ENCODE data around the gene F2RL3. TPM values are rescaled to one million over a fixed set of nuclear protein-coding genes. Genes with fewer than 3 reads are reported as not detected.

Gene F2RL3
- 33.9 TPM for total RNA-seq
- long read RNA-seq, transcript F2RL3-202 (2 exons, 613 nt), result minor isoform, 20 of 404 reads
- long read RNA-seq, transcript F2RL3-201 (2 exons, 3,473 nt), result major isoform, 245 of 404 reads
- long read RNA-seq, partial matches to known transcripts, result 0 of 404 reads
- long read RNA-seq, other reads (novel, unspliced or antisense), result 139 of 404 reads

- no peak for DNase-seq (ENCODE audit: low spot score)
Observed at GRCh38 chr19:16888629-16889365, at the start of gene F2RL3. Gene F2RL3 (plus strand): TSS chr19:16888999. CDS start chr19:16889190, 191 bp downstream.

GRCh38 chr19:16841391-16841926 is 47.3 kb upstream of the F2RL3 start:
- no peak for DNase-seq (ENCODE audit: low spot score)

DNA sequence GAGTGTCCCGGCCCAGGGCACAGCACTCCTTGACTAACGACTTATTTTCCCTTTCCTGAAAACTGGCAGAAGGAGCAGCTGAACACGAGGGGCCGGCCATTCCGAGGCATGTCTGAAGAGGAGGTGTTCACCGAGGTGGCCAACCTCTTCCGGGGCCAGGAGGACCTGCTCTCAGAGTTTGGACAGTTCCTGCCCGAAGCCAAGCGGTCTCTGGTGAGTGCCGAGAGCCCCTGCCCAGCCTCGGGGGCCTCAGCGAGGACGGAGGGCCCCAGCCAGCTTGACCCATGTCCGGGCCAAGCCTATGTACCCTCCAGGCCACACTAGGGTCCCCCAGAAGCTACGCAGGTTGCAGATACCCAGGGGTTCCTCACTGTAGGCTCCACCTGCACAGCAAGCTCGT is 41.9 kb upstream of the F2RL3 start:
- DNase-seq (ENCODE audit: low spot score), result no peak

- DNase-seq (ENCODE audit: low spot score), result no peak
Observed at GRCh38 chr19:16847430-16847829, 41.4 kb upstream of the F2RL3 start.

- no peak for DNase-seq (ENCODE audit: low spot score)
Observed at GRCh38 chr19:16849168-16849567, 39.6 kb upstream of the F2RL3 start.

GRCh38 chr19:16850133-16850532 is 38.7 kb upstream of the F2RL3 start:
- no peak for DNase-seq (ENCODE audit: low spot score)

DNA sequence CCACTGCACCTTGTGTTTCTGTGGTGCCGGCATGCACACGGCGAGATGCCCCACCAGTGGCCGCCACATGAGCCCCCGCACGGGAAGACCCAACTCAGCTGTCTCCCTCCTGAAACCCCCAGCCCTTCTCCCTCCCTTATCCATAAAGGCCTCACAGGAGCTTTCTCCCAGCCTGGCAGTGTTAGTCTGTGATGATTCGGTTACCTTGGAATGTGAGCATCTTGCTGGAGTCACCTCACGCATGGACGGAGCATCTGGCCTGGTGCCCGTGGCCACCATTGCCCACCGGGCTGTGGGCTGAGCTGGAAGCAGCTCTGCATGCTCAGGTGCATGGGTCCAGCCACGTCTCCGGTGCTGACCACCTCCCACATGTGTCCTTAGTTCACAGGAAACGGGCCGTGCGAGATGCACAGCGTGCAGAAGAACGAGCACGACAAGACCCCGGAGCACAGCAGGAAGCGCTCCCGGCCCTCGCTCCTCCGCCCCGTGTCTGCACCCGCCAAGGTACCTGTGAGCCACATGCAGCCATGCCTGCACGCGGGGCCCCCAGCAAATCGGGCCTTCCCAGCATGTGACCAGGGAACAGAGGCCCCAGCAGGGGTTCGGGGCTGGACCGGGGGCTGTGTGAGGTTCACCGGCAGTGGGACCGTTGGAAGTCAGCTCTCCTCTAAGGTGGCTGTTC is 37.6 kb upstream of the F2RL3 start:
- no peak for DNase-seq (ENCODE audit: low spot score)

DNA sequence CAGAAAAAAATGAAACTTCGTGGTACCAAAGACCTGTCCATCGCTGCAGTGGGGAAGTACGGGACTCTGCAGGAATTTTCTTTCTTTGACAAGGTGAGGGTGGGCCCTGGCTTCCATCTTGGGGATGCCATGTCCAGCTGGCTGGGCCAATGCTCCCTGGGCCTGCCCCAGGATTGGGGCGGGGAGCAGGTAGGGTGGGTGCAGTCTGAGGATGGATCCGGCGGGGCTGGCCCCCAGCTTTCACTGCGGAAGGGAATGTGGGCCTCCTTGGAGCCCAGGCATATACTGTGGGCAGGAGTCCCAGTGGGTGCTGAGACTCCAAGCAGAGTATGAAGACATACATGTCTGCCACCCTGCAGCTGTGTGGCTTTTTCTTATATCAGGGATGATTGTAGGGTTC is 35.7 kb upstream of the F2RL3 start:
- no peak for DNase-seq (ENCODE audit: low spot score)

GRCh38 chr19:16856091-16856490 is 32.7 kb upstream of the F2RL3 start:
- no peak for DNase-seq (ENCODE audit: low spot score)

DNA sequence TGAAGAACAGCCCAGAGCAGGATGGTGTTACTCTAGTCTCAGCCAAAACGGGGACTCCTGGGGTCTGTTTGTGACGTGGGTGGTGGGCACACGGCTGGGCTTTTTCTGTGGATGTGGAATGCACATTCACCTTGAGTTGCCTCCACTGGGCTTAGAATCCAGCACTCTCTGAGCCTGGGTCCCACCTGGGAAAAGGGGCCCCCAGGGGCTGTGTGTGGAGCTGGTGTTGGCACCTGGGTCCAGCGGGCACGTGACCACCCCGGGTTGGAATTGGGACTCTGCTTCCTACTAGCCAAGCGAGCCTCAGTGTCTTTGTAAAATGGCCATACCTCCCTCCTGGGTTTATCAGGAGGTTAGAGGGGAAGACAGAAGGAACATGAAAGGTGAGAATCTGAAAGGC is 29.2 kb upstream of the F2RL3 start:
- no peak for DNase-seq (ENCODE audit: low spot score)

DNA sequence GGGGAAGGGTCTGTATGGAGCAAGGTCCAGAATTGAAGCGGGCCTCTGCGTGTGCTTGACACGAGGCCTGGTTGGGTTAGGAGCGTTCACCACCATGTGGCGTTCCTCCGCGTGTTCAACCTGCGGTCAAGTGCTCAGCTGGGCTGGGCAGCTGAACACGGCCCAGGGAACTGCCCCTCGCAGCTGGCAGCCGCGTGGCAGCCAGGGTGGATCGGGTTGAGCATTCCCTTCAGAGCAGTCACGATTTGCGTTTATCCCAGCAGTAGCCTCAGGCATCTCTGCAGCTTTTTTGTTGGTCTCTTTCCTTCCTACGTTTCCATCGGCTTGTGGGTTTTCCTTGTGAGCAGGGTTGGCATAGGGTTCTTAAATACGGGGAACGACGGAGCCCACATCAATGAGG is 28.7 kb upstream of the F2RL3 start:
- DNase-seq (ENCODE audit: low spot score), result no peak

GRCh38 chr19:16861011-16861410 is 27.8 kb upstream of the F2RL3 start:
- no peak for DNase-seq (ENCODE audit: low spot score)

DNA sequence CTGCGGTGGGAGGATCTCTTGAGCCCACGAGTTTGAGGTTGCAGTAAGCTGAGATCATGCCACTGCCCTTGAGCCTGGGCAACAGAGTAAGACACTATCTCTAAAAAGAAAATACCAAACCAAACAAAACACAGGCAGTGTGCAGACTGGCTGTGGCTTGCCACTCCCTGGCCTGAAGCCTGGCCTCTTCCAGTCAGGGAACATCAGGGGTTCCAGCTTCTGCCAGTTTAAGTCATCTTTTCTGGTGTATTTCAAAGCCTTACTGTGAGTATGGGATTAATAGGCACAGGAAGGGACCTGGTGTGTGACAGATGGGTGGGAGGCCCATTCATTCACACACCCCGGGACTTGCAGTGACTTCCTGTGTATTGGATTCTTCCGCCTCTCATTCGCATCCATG is 27.0 kb upstream of the F2RL3 start:
- no peak for DNase-seq (ENCODE audit: low spot score)

DNA sequence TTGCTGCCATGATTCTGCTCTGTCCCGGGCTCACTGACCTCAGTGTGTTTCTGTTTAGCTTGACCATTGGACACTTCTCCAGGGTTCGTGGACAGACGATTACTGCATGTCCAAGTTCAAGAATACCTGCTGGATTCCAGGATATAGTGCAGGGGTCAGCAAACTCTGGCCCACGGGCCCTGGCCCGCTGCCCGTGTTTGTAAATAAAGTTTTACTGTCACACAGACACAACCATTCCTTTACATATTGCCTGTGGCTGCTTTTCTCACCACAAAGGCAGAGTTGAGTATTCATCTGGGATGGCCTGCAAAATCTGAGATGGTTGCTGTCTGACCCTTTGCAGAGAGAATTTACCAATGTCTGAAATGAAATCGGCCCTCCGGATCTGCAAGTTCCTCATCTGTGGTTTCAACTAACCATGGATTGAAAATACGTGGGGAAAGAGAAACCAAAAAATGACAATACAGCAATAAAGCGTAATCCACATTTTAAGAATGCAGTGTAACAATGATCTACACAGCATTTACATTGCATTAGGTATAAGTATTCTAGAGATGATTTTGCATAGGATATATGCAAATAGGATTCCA is 25.9 kb upstream of the F2RL3 start:
- DNase-seq (ENCODE audit: low spot score), result no peak

DNA sequence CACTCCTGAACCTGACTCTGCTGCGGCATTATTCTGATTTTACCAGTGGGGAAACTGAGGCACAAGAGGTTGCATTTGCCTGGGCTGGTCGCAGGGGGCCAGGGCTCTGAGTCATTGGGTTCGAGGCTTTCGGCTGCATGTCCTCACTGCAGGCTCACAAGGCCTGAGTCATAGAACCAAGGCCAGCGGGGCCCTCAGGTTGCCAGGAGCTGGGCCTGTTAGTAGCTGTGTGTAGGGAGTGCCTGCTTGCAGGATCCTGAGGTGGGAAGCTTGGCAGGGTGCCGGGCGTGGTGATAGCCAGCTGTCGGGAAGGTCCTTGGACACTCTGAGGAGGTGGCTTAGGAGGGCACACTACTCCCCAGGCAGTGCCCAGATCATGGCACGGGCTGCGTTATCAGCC is 21.6 kb upstream of the F2RL3 start:
- no peak for DNase-seq (ENCODE audit: low spot score)

- no peak for DNase-seq (ENCODE audit: low spot score)
Observed at GRCh38 chr19:16868423-16869130, 20.2 kb upstream of the F2RL3 start.

DNA sequence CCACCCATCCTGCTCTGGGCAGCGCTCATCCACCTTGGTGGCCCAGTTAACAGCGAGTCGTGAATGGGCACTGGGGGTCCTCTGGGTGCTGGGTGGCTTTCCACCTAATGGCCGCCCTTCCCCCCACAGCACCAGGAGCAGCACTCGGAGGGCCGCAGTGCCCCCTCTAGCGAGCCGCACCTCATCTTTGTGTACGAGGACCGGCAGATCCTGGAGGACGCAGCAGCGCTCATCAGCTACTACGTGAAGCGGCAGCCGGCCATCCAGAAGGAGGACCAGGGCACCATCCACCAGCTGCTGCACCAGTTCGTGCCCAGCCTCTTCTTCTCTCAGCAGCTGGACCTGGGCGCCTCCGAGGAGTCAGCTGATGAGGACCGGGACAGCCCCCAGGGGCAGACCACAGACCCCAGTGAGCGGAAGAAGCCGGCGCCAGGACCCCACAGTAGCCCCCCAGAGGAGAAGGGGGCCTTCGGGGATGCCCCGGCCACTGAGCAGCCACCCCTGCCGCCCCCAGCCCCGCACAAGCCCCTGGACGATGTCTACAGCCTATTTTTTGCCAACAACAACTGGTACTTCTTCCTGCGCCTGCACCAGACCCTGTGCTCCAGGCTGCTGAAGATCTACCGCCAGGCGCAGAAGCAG is 19.3 kb upstream of the F2RL3 start:
- DNase-seq (ENCODE audit: low spot score), result no peak

GRCh38 chr19:16871871-16872270 is 16.9 kb upstream of the F2RL3 start:
- DNase-seq (ENCODE audit: low spot score), result no peak

DNA sequence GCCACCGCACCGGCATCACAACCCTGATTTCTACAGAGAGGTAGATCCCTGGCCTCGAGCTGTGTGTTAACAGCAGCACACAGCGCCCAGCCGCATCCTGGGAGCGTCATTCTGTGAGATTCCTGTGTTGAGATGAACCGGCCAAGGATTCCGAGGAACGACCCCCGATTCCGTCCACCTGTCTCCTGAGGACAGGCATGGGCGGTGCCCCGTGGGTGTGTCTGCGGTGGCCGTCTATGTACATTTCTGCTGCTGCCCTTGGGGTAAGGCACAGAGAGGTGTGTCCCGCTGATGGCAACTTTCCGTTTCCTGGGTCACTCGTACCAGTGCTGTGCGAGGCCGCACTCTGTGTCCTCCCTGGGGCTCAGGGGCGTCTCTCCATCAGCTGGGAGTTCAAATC is 16.1 kb upstream of the F2RL3 start:
- no peak for DNase-seq (ENCODE audit: low spot score)

- DNase-seq (ENCODE audit: low spot score), result no peak
Observed at GRCh38 chr19:16873594-16873993, 15.2 kb upstream of the F2RL3 start.

All from mesenteric fat pad (tissue), 1 donor.